ENCODE data around the gene RNF213.

Gene RNF213

DNA sequence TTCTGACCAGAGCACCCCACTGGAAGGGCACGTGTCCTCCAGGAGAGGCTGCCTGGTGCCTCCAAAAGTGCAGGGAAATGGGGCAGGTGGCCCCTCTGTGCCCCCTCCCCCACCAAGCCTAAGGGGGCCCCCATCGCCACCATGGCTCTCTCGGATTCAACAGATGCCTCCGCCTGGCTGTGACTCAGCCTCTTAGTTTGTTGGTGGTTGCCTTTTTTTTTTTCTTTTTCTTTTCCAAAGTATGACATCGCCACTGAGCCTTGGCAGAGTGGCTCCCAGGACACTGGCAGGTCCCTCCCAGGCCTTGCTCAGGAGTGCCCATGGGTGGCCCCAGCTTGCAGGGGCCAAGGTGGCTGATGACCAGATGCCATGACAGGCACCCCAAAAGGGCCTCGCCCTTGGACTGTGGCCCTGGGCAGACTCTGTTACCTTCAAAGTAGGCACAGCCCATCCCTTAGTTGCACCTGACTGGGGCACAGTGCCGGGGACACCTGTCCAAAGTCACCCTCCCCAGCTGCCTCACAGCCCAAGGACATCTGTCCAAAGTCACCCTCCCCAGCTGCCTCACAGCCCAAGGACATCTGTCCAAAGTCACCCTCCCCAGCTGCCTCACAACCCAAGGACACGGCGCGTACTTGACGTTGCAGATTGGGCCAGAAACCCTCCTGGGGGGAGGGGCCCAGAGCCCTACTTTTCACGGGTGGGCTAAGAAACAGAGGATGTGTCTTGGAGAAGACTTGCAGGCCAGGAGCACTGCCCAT lies 186.2 kb downstream of the RNF213 start:
- no peak overlapping the region for H3K4me3 ChIP-seq (ENCODE audit: low read depth, low read length)
- TF ChIP-seq, protein P1, sequence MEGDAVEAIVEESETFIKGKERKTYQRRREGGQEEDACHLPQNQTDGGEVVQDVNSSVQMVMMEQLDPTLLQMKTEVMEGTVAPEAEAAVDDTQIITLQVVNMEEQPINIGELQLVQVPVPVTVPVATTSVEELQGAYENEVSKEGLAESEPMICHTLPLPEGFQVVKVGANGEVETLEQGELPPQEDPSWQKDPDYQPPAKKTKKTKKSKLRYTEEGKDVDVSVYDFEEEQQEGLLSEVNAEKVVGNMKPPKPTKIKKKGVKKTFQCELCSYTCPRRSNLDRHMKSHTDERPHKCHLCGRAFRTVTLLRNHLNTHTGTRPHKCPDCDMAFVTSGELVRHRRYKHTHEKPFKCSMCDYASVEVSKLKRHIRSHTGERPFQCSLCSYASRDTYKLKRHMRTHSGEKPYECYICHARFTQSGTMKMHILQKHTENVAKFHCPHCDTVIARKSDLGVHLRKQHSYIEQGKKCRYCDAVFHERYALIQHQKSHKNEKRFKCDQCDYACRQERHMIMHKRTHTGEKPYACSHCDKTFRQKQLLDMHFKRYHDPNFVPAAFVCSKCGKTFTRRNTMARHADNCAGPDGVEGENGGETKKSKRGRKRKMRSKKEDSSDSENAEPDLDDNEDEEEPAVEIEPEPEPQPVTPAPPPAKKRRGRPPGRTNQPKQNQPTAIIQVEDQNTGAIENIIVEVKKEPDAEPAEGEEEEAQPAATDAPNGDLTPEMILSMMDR (IDR thresholded peaks at IDR 0.05; ENCODE audit: borderline replicate concordance, insufficient read depth, low read depth, low read length), result no peak

DNA sequence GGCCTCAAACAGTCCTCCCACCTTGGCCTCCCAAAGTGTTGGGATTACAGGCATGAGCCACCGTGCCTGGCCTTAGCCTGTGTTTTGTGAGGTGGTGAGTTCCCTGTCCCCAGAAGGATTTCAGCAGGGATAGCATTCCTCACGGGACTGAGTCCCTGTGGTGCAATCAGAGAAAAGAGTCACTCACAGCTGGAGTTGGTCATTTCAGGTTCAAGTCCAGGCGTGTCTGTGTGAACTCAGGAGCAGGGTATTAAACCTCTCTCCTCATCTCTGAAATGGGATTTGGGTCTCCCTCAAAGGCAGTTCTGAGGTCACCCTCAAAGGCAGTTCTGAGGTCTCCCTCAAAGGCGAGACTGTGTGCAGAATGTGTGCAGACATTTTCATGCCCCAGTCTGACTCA lies 187.1 kb downstream of the RNF213 start:
- no peak overlapping the region for H3K4me3 ChIP-seq (ENCODE audit: low read depth, low read length)
- TF ChIP-seq, protein P1 (IDR thresholded peaks at IDR 0.05; ENCODE audit: borderline replicate concordance, insufficient read depth, low read depth, low read length), result no peak

Data from GM12875 (cell line).